Stimulated activated CD4-positive, alpha-beta T cell treated with anti-CD3 and anti-CD28 coated beads, Interleukin-1b, Interleukin-23, amount 100 ng/mL, for 48 hours (primary cell): ENCODE measurements around the gene PDE8A.
A peak's percentile ranks its signal among the peaks of the same experiment; 100 is the strongest.

ENCODE experiments used
- DNase-seq: peaks from one replicate; pipeline ENCODE4 v3.0.0-alpha.2; 2020

The PDE8A gene

DNA sequence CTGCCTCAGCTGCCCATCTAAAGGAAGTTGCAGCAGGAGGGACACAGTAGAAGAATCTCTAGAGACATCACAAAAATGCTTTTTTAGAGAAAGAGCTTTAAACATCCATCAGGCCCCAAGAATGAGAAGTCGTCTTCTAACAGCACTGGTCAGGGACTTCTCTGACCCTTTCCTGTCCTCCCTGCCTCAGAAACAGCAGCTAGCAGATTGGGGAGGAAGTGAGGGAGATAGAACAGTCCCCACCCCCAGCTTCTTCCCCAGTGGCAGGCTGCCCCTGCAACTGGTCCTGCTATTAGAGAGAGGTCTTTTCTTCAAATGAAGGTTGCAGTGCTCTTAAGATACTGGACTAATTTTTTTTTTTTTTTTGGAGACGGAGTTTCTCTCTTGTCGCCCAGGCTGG, 55.1 kb downstream of the PDE8A start:
- DNase-seq, result no peak

DNA sequence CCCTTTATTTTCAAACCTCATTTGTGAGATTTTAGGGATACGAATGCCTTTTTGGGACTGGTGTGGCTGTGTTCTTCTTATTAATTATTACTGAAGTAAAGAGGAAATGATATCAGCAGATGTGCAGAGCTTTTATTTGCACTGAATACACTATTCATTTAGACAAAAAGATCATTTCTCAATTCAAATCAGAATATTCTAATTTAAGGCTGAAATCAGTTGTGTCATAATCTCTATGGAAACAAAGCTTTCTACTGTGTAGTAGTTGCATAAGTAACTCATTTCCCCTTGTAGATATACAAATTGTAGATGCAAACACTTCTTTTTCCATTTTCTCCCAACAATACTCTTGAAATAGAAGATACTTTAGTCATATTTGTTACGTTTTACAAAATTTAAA, 56.0 kb downstream of the PDE8A start:
- no peak for DNase-seq

DNA sequence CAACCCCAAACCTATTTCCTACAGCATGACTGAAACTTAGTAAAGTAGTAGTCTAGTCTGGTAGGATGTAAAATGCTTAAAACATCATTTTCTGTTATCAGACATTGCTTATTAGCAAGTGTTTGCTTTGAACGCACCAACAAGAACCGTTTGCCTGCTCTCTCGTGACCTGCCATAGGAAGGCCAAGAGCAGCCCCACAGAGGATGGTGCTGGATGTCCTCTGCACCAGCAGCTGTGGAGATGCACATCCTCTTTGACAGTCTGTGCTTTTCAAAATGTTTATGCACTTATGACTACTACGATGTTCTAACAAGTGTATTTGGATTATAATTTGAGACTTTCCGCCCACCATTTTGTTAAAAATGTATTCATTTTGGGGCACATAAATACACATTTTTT, 59.6 kb downstream of the PDE8A start:
- no peak for DNase-seq

DNA sequence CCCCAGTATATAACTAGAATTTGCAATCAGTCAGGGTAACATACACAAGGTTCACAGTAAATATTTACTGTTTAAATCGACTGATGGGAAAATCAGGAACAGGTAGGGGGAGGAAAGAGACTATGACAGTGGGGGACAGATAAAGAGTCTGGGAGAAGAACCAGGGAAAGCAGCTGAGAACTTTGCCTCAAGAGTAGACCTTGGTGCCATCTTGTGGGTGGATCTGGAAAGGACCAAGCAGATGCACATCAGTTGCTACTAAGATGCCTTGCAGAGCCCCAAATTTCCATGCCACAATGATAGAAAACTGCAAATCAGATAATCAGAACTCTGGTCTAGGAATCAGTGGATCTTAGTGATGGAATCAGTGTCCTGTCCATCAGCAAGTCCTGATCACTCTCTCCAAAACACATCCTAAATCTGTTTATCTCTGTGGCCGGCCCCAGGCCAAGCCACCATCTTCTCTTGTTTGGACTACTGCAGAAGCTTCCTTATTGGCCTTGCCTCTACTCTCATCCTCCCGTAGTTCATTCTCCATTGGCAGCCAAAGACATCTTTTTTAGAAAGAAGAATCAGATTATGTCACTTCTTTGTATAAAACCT, 62.7 kb downstream of the PDE8A start:
- DNase-seq, result peak; percentile 21

DNA sequence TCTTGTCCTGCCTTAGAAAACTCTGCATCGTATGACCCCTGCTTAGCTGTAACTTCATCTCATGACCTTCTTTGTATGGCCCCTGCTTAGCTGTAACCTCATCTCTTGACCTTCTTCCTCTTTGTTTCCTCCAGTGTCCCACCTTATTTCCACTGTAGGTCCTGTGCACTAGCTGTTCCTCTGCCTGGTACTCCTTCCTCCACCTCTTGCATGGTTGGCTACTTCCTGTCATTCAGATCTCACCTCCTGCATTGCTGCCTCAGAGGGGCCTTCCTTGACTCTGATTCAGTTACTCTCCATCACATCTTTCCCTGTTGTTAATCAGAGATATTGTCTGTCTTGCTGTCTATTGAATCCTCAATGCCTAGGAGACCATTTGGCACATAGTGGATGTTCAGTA, 63.2 kb downstream of the PDE8A start:
- no peak for DNase-seq

DNA sequence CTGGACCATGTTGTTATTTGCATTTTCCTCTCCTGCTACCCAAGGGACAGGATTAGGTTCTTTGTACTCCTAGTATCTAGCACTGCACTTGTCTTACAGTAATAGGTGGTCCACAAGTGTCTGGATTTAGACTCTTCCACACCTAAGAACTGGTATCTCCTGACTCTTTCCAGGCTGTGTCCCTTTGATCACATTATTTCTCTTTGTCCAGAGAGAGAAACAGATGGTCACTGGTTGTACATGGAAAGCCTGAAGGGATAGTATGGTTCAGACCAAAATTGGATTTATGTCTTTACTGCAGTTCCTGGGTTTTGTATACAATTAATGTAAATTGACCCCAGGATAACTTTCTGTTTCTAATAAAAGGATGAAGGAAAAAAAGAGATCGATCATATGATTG, 64.0 kb downstream of the PDE8A start:
- no peak for DNase-seq

DNA sequence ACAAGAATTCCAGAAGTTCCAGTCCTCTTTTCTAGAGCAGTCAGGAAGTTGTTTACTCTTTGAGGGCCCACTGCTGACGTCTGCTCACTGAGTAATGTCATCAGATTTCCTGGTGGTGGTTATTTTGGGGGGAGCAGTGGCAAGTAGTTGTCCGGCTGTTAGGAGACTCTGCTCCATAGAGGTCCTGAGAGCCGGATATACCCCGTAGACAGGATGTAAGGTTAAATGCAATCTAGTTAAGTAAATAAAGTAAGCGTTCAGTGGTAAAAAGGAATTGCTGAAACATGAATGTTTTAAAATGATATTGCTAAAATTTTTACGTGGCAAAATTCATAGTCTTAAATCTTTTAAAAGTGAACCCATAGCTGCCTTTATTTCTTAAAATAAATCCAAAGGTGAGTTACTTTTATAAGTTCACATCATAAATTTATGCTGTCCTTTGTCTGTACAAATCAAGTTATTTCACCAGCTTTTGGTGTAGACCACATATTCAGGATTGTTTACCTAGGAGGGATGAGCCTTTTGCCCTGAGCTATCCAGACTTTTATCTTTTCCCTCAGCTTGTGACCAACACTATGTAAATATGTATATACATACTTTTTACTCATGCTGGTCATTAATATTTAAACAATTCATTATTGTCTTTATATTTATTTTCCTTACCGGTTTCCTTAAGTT, 65.8 kb downstream of the PDE8A start:
- no peak for DNase-seq

DNA sequence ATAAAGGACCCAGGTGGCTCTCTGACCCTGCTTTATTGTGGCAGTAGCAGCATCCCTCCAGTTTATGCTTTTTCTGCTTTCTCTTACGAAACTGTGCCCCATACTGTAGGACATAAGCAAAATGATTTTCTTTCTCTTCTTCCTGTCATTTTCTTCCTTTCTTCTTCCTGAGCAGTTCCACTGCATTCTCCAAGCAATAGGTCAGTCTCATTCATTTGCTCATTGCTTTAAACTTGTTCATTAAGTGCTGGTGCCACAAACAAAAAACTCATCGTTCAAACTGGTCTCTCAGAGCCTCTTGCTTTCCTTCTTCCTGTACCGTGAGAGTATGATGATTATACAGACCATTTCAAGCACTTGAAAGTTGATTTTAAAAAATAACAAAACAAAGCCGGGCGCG, 66.8 kb downstream of the PDE8A start:
- DNase-seq, result no peak

DNA sequence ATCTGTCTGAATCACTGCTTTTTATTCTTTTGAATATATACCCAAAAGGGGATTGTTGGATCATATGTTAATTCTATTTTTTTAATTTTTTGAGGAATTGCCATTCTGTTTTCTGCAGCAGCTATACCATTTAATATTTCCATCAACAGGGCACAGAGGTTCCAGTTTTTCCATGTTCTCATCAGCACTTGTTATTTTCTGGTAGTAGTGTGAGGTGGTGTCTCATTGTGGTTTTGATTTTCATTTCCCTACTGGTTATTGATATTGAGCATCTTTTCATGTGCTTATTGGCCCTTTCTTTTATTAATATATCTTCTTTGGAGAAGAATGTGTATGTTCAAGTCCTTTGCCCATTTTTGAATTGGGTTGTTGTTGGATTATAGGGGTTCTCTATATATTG, 68.1 kb downstream of the PDE8A start:
- no peak for DNase-seq

DNA sequence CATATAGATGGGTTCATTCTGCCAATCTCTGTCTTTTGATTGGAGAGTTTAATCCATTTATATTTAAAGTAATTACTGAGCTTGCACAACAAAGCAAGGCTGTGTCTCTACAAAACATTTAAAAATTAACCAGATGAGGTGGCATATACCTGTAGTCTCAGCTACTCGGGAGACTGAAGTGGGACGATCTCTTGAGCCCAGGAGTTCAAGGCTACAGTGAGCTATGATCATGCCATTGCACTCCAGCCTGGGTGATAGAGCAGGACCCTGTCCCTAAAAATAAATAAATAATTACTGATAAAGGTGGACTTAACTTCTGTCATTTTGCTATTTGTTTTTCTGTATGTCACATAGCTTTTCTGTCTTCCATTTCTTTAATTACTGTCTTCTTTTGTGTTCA, 78.1 kb downstream of the PDE8A start:
- no peak for DNase-seq

DNA sequence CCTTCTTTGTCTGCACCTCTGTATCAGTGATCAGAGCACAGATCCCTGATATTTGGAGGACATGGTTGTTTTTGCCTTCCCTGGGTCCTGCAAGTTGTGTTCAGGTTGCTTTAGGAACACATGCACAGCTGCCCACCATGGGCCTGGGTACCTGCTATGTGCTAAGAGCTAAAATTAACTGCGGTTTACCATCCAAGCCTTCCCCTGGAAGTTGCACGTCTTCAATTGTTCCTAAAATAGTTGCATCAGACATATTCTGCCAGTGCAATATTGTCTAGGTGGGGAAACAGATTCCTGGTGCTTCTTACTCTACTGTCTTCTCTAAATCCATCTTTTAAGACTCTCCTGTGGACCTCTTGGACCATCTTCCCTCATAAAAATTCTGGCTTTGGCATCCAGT, 80.9 kb downstream of the PDE8A start:
- DNase-seq, result no peak

GRCh38 chr15:85063088-85063487, 81.4 kb downstream of the PDE8A start:
- DNase-seq, result no peak

GRCh38 chr15:85063522-85064079, 81.9 kb downstream of the PDE8A start:
- no peak for DNase-seq

- no peak for DNase-seq
Measured at GRCh38 chr15:85064710-85065109, 83.1 kb downstream of the PDE8A start.

- DNase-seq, result no peak
Measured at GRCh38 chr15:85071061-85071460, 89.4 kb downstream of the PDE8A start.

DNA sequence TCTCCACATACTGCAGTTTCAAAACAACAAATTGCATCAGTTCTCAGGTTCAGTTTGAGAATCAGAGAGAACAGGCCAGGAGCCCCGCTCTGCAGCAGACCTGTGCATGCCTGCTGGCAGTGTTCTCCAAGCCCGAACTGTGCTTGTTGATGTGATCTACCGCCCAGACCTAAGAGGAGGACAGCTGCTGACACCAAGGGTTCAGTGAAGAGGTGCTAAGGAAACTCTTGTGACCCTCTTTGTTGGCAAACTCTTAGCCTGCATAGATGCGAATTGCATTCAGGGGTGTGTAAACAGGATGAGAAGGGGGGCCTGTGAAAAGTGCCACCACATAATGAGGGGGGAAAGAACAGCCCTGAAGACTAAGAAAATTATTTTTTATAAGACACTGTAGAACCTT, 89.8 kb downstream of the PDE8A start:
- no peak for DNase-seq

- no peak for DNase-seq
Measured at GRCh38 chr15:85072917-85073316, 91.3 kb downstream of the PDE8A start.

DNA sequence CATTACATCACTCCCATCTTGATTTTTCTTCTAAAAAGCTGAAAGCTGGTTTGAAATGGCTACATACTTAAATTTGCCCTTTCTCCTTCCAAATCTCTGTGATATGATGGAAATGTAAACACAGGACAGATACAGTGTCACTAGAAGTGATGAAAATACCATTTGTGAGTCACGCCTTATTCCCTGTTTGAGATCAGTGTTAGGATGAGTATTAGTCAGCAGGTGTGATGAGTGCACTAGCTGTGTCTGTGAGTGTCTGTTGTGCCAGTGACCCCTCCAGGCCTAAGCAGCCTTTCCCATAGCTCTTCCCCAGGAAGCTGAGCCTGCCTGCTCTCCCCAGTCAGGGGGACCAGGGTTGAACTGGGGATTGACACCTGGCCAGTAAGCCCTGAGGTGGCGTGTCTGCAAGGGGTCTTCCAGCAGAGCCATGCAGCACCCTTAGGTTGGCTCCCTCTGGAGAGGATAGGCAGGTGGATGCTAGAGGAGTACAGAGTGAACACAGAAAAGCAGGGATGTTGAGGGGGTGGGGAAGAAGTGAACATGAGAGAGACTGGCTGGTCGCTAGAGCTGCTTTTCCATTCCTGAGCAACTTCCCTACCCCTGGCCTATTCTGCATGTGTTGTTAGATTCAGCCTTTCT, 92.0 kb downstream of the PDE8A start:
- DNase-seq, result peak; percentile 28

GRCh38 chr15:85086855-85087254, 105.2 kb downstream of the PDE8A start:
- DNase-seq, result no peak

- no peak for DNase-seq
Measured at GRCh38 chr15:85088300-85088699, 106.6 kb downstream of the PDE8A start.

GRCh38 chr15:85089929-85090597, 108.4 kb downstream of the PDE8A start:
- no peak for DNase-seq

DNA sequence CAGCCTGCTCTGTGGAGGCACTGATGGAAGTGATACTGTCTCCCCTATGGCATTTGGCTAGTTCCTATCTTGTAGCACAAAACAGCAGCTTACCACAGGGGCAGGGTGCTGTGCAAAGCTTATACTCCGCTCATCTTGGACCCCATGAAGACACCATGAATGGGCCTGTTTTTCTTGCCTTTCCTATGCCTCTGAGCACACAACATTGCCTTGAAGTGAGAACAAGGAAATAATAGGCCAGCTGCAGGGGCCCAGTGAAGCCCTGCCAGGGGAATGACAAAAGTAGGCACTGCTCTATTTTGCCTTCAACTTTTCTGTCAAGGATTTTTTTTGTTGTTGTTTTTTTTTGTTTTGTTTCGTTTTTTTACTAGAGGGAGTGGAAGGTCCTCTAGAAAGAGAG, 110.3 kb downstream of the PDE8A start:
- DNase-seq, result no peak

GRCh38 chr15:85094685-85095084, 113.0 kb downstream of the PDE8A start:
- no peak for DNase-seq

- DNase-seq, result no peak
Measured at GRCh38 chr15:85095566-85095965, 113.9 kb downstream of the PDE8A start.
